PC-3 (cell line): Measurements from ENCODE around the gene SAG. TPM values are rescaled to one million over a fixed set of nuclear protein-coding genes. Genes with fewer than 3 reads are reported as not detected.

ENCODE experiments used
- ATAC-seq: fragments of 200-7000 bp; cut with Tn5 transposase; 2 replicates; pipeline ENCODE4 v1.9.1; 2020; ENCODE audit warnings: mild to moderate bottlenecking, moderate library complexity
- BruUV-seq: library from RNA; stranded (reverse); fragments of 400-500 nt; replicated peaks from 2 replicates; lab custom pipeline; 2021; lab: Mats Ljungman, UMichigan
- CTCF ChIA-PET: fragments of 300-600 bp; sonication (Branson Sonifier 250); formaldehyde crosslinking; loops from one replicate; lab custom pipeline; 2022; ENCODE audit warnings: antibody characterized with exemption; lab: Charles Lee
- POLR2A ChIA-PET: fragments of 300-600 bp; sonication (Branson Sonifier 250); formaldehyde crosslinking; loops from one replicate; lab custom pipeline; 2022; ENCODE audit warnings: antibody characterized with exemption; ENCODE audit not compliant: unreplicated experiment; lab: Charles Lee
- DNase-seq: peaks from one replicate; pipeline ENCODE4 v3.0.0-alpha.2; 2015
- H2AFZ ChIP-seq: fragments of 300-600 bp; sonication (generic); 2 replicates; pipeline ENCODE4 v1.6.0; 2016; ENCODE audit warnings: antibody characterized with exemption, low read length
- H3F3A ChIP-seq: fragments of 300-600 bp; sonication (generic); one replicate; pipeline ENCODE4 v1.6.0; 2017; ENCODE audit warnings: antibody characterized with exemption, low read length, control low read depth, mild to moderate bottlenecking; ENCODE audit not compliant: unreplicated experiment
- H3K27ac ChIP-seq: fragments of 300-600 bp; sonication (generic); 2 replicates; pipeline ENCODE4 v1.5.1; 2016; ENCODE audit warnings: mild to moderate bottlenecking, low read length
- H3K27me3 ChIP-seq: fragments of 300-600 bp; sonication (generic); 2 replicates; pipeline ENCODE4 v1.6.1; 2016; ENCODE audit warnings: low read length, mixed read lengths
- H3K36me3 ChIP-seq: fragments of 300-600 bp; sonication (generic); 2 replicates; pipeline ENCODE4 v1.6.1; 2016; ENCODE audit warnings: low read depth, mixed run types, low read length, mixed read lengths
- H3K4me1 ChIP-seq: fragments of 300-600 bp; sonication (generic); 2 replicates; pipeline ENCODE4 v1.5.1; 2016; ENCODE audit warnings: low read length; ENCODE audit not compliant: insufficient read depth
- H3K4me2 ChIP-seq: fragments of 300-600 bp; sonication (generic); 2 replicates; pipeline ENCODE4 v1.6.0; 2016; ENCODE audit warnings: low read length
- H3K4me3 ChIP-seq: fragments of 300-600 bp; sonication (generic); 2 replicates; pipeline ENCODE4 v1.5.1; 2016; ENCODE audit warnings: mild to moderate bottlenecking, low read length, mixed read lengths
- H3K79me2 ChIP-seq: fragments of 300-600 bp; sonication (generic); 2 replicates; pipeline ENCODE4 v1.6.1; 2017; ENCODE audit warnings: low read length, mixed read lengths
- H3K9ac ChIP-seq: fragments of 300-600 bp; sonication (generic); 2 replicates; pipeline ENCODE4 v1.6.0; 2016; ENCODE audit warnings: mild to moderate bottlenecking, low read length
- H3K9me2 ChIP-seq: fragments of 300-600 bp; sonication (generic); replicated peaks from 2 replicates; pipeline ENCODE4 v1.6.1; 2016; ENCODE audit warnings: mixed run types, low read length, mixed read lengths
- H3K9me3 ChIP-seq: fragments of 300-600 bp; sonication (generic); 2 replicates; pipeline ENCODE4 v1.6.1; 2016; ENCODE audit warnings: low read length, mixed read lengths
- H4K20me1 ChIP-seq: fragments of 300-600 bp; sonication (generic); 2 replicates; pipeline ENCODE4 v1.6.1; 2016; ENCODE audit warnings: low read length, mixed read lengths
- EZH2 ChIP-seq: fragments of 300-600 bp; sonication (generic); IDR thresholded peaks from one replicate; pipeline ENCODE4 v1.6.1; 2017; ENCODE audit warnings: antibody characterized with exemption, mild to moderate bottlenecking, low read length; ENCODE audit not compliant: unreplicated experiment
- EZH2phosphoT487 ChIP-seq: fragments of 300-600 bp; sonication (generic); IDR thresholded peaks from 2 replicates; pipeline ENCODE4 v1.6.1; 2018; ENCODE audit warnings: mild to moderate bottlenecking, antibody characterized with exemption, low read length, borderline replicate concordance
- intact Hi-C: fragments of 100-400 bp; cut with micrococcal nuclease; formaldehyde crosslinking; loops from 2 replicates; pipeline ENCODE4 v1.9.0; 2023
- total RNA-seq: library from RNA; depleted of rRNA; stranded (reverse); fragments of >200 nt; gene quantifications from 2 replicates; pipeline ENCODE4 v1.2.3, GENCODE V29; 2014
- TF ChIP-seq, protein P1 (sequence below): fragments of 300-600 bp; sonication (generic); conservative IDR thresholded peaks from 2 replicates; pipeline ENCODE4 v1.5.1; 2017; ENCODE audit warnings: antibody characterized with exemption, low read depth, mild to moderate bottlenecking, low read length

SAG gene
- total RNA-seq, 1 experiment from 2014 or later = not detected

DNA sequence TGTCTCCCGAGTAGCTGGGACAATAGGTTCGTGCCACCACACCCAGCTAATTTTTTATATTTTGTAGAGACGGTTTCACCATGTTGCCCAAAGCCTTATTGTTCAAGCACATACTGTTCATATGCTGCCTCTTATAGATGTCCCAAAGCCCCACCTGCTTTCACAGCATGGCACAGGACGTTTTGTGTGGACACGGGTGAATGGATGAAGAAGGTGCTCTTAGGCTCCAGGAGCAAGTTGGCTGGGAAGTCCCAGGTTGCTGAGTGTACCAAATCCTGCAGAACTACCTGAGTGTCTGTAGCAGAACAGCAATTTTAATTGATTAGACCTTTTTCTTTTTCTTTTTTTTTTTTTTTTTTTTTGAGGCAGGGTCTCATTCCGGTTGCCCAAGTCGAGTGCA, 10.5 kb upstream of the SAG start:
- BruUV-seq = no TSS peak
- H3K9me2 ChIP-seq = no peaks in the 10 kb centered on the region

DNA sequence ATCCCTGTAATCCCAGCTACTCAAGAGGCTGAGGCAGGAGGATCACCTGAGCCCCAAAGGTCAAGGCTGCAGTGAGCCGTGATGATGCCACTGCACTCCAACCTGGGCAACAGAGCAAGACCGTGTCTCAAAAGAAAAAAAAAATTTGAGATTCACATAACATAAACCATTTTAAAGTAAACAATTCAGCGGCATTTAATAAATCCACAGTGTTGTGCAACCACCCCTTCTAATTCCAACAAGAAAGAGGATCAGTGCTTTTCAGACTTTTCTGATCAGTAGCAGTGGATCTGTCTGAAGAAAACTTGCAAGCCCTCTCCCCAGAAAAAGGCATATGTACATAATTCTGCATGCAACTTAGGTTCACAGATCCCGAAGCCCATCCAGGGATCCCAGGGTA, 7.2 kb upstream of the SAG start:
- Histone ChIP-seq H3K79me2 (no peaks in the 10 kb centered on the region), H3K27me3 (no peaks in the 10 kb centered on the region), H2AFZ (no peak overlapping the region), H3K9me2 (no peaks in the 10 kb centered on the region), H3K4me3 (no peak overlapping the region), H3K4me1 (no peaks in the 10 kb centered on the region), H3K27ac (no peak overlapping the region), H3K4me2 (no peak overlapping the region), H4K20me1 (no peaks in the 10 kb centered on the region), H3K9ac (no peak overlapping the region), H3K9me3 (no peaks in the 10 kb centered on the region), H3F3A (no peaks in the 10 kb centered on the region), H3K36me3 (peaks cover 9% of the 10 kb centered on the region)
- POLR2A ChIA-PET = no interaction called here
- TF ChIP-seq EZH2phosphoT487 = no peak
- TF ChIP-seq, protein P1, sequence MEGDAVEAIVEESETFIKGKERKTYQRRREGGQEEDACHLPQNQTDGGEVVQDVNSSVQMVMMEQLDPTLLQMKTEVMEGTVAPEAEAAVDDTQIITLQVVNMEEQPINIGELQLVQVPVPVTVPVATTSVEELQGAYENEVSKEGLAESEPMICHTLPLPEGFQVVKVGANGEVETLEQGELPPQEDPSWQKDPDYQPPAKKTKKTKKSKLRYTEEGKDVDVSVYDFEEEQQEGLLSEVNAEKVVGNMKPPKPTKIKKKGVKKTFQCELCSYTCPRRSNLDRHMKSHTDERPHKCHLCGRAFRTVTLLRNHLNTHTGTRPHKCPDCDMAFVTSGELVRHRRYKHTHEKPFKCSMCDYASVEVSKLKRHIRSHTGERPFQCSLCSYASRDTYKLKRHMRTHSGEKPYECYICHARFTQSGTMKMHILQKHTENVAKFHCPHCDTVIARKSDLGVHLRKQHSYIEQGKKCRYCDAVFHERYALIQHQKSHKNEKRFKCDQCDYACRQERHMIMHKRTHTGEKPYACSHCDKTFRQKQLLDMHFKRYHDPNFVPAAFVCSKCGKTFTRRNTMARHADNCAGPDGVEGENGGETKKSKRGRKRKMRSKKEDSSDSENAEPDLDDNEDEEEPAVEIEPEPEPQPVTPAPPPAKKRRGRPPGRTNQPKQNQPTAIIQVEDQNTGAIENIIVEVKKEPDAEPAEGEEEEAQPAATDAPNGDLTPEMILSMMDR = no peak
- TF ChIP-seq EZH2 = no peak
- BruUV-seq = no TSS peak
- no peak for ATAC-seq
- intact Hi-C loops = no loop called here
- CTCF ChIA-PET = no interaction called here
- no peak for DNase-seq

More for the DNA sequence above, 10.5 kb upstream of the SAG start:
- ChIA-PET POLR2A (no interaction called here), CTCF (no interaction called here)
- Histone ChIP-seq H4K20me1 (peaks cover 9% of the 10 kb centered on the region; the same call in 1 of the 2 replicates), H3F3A (peaks cover 10% of the 10 kb centered on the region), H3K36me3 (peaks cover 43% of the 10 kb centered on the region), H3K4me3 (no peak overlapping the region), H3K27me3 (no peaks in the 10 kb centered on the region), H3K4me2 (no peak overlapping the region), H3K9me3 (no peaks in the 10 kb centered on the region), H3K9ac (no peak overlapping the region), H3K27ac (no peak overlapping the region), H3K4me1 (no peaks in the 10 kb centered on the region), H2AFZ (no peak overlapping the region), H3K79me2 (no peaks in the 10 kb centered on the region)
- intact Hi-C loops = loop anchor here (10.0 kb wide), 1 partner anchor 128 kb away; no protein-coding TSS in a partner anchor
- TF ChIP-seq EZH2 (no peak), EZH2phosphoT487 (no peak)
- TF ChIP-seq, protein P1 = no peak
- ATAC-seq = no peak
- DNase-seq = no peak

DNA sequence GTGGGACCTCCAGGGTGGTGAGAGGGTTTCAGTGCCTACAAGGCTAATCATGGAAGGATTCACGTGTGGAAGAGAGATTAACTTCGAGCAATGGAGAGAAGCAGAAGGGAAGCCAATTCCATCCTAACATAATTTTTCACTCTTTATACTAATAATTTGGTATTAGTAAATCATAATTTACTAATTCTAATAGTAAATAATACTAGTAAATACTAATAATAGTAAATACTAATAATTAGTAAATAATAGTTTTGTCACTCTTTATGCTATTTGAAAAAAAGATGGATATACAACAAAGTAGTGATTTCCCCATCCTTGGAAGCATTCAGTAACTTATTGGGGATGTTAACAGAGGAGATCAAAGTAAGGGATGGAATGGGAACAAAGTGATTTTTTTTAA, 6.4 kb upstream of the SAG start:
- ChIA-PET POLR2A (no interaction called here), CTCF (no interaction called here)
- Histone ChIP-seq H3F3A (no peaks in the 10 kb centered on the region), H3K9ac (no peak overlapping the region), H3K4me1 (no peaks in the 10 kb centered on the region), H4K20me1 (no peaks in the 10 kb centered on the region), H3K79me2 (no peaks in the 10 kb centered on the region), H3K36me3 (peaks cover 1% of the 10 kb centered on the region; the same call in 1 of the 2 replicates), H3K4me3 (no peak overlapping the region), H3K9me3 (no peaks in the 10 kb centered on the region), H3K27ac (no peak overlapping the region), H3K27me3 (no peaks in the 10 kb centered on the region), H3K9me2 (no peaks in the 10 kb centered on the region), H2AFZ (no peak overlapping the region), H3K4me2 (no peak overlapping the region)
- intact Hi-C loops = no loop called here
- TF ChIP-seq EZH2phosphoT487 (no peak), EZH2 (no peak)
- TF ChIP-seq, protein P1 = no peak
- DNase-seq (no peak), ATAC-seq (no peak)
- no TSS peak for BruUV-seq
